HFFc6 (cell line): ENCODE data around the gene ZNF580. TPM values are rescaled to one million over a fixed set of nuclear protein-coding genes. Genes with fewer than 3 reads are reported as not detected.

Source experiments
- DNase-seq: peaks from one replicate; pipeline ENCODE4 v3.0.0-alpha.2; 2018
- H3K27ac Mint-ChIP-seq: 2 replicates; pipeline ENCODE4 v1.8.0; 2020; ENCODE audit warnings: mild to moderate bottlenecking, mixed read lengths
- H3K27me3 Mint-ChIP-seq: 2 replicates; pipeline ENCODE4 v1.8.0; 2021; ENCODE audit warnings: mild to moderate bottlenecking, moderate library complexity, mixed read lengths; ENCODE audit not compliant: insufficient read depth
- H3K36me3 Mint-ChIP-seq: 2 replicates; pipeline ENCODE4 v1.8.0; 2021; ENCODE audit warnings: low read depth, mixed read lengths
- H3K4me1 Mint-ChIP-seq: 2 replicates; pipeline ENCODE4 v1.8.0; 2020; ENCODE audit warnings: low read depth, mixed read lengths
- H3K4me3 Mint-ChIP-seq: 2 replicates; pipeline ENCODE4 v1.8.0; 2020; ENCODE audit warnings: mild to moderate bottlenecking, moderate library complexity, mixed read lengths
- H3K9me3 Mint-ChIP-seq: 2 replicates; pipeline ENCODE4 v1.8.0; 2020; ENCODE audit warnings: mild to moderate bottlenecking, mixed read lengths
- CTCF ChIP-seq: fragments of 200-600 bp; sonication (generic); IDR thresholded peaks from 2 replicates; pipeline ENCODE4 v1.5.0; 2021; ENCODE audit warnings: antibody characterized with exemption, mild to moderate bottlenecking
- total RNA-seq, 6 experiments: library from RNA; stranded (reverse); fragmentation: NEBNext Ultra II Directional; extraction: Animal tissue kit (Norgen Biotek cat#: 25700); gene quantifications; 2 replicates in 1 of 6; 3 replicates in 5 of 6; pipeline ENCODE4 v1.2.3, GENCODE V29; 2021

The ZNF580 gene
- total RNA-seq, 6 experiments from 2014 or later: 51.0 to 60.5 (median 57.7) TPM

- Mint-ChIP-seq H3K9me3 (no peaks in the 10 kb centered on the region), H3K36me3 (peaks cover 27% of the 10 kb centered on the region), H3K27ac (0 out of 2 replicates have a peak overlapping the region, but pooled peaks have one; percentile 36), H3K4me3 (no peak overlapping the region), H3K27me3 (peaks cover 7% of the 10 kb centered on the region), H3K4me1 (peaks cover 35% of the 10 kb centered on the region)
- DNase-seq: no peak
- no peak for TF ChIP-seq CTCF
Observed at GRCh38 chr19:55658846-55659459, 18.2 kb downstream of the ZNF580 start.

GRCh38 chr19:55659822-55660221 lies 19.0 kb downstream of the ZNF580 start:
- H3K27me3 Mint-ChIP-seq: peaks cover 5% of the 10 kb centered on the region

GRCh38 chr19:55660404-55660803 lies 19.6 kb downstream of the ZNF580 start:
- Mint-ChIP-seq H3K27me3 (peaks cover 5% of the 10 kb centered on the region), H3K27ac (no peak overlapping the region), H3K4me1 (peaks cover 35% of the 10 kb centered on the region), H3K9me3 (no peaks in the 10 kb centered on the region), H3K36me3 (peaks cover 26% of the 10 kb centered on the region), H3K4me3 (no peak overlapping the region)
- TF ChIP-seq CTCF: no peak
- DNase-seq: no peak

More at GRCh38 chr19:55659822-55660221, 19.0 kb downstream of the ZNF580 start:
- no peaks in the 10 kb centered on the region for H3K9me3 Mint-ChIP-seq
- no peak for TF ChIP-seq CTCF
- peaks cover 35% of the 10 kb centered on the region for H3K4me1 Mint-ChIP-seq
- peaks cover 27% of the 10 kb centered on the region for H3K36me3 Mint-ChIP-seq
- DNase-seq: no peak
- H3K4me3 Mint-ChIP-seq: no peak overlapping the region
- H3K27ac Mint-ChIP-seq: no peak overlapping the region

GRCh38 chr19:55660991-55661390 lies 20.2 kb downstream of the ZNF580 start:
- Mint-ChIP-seq H3K36me3 (peaks cover 20% of the 10 kb centered on the region), H3K27ac (no peak overlapping the region), H3K9me3 (no peaks in the 10 kb centered on the region), H3K4me1 (peaks cover 31% of the 10 kb centered on the region), H3K27me3 (peaks cover 4% of the 10 kb centered on the region), H3K4me3 (no peak overlapping the region)
- TF ChIP-seq CTCF: no peak
- no peak for DNase-seq

GRCh38 chr19:55661826-55662225 lies 21.0 kb downstream of the ZNF580 start:
- Mint-ChIP-seq H3K27me3 (peaks cover 4% of the 10 kb centered on the region), H3K9me3 (no peaks in the 10 kb centered on the region), H3K4me1 (peaks cover 23% of the 10 kb centered on the region), H3K27ac (no peak overlapping the region), H3K36me3 (peaks cover 16% of the 10 kb centered on the region), H3K4me3 (no peak overlapping the region)
- TF ChIP-seq CTCF: no peak
- DNase-seq: no peak
